ENCODE results near the gene MMP8. TPM values are rescaled to one million over a fixed set of nuclear protein-coding genes. Genes with fewer than 3 reads are reported as not detected.

The MMP8 gene
- total RNA-seq, 1 donor from 2014 or later: not detected

DNA sequence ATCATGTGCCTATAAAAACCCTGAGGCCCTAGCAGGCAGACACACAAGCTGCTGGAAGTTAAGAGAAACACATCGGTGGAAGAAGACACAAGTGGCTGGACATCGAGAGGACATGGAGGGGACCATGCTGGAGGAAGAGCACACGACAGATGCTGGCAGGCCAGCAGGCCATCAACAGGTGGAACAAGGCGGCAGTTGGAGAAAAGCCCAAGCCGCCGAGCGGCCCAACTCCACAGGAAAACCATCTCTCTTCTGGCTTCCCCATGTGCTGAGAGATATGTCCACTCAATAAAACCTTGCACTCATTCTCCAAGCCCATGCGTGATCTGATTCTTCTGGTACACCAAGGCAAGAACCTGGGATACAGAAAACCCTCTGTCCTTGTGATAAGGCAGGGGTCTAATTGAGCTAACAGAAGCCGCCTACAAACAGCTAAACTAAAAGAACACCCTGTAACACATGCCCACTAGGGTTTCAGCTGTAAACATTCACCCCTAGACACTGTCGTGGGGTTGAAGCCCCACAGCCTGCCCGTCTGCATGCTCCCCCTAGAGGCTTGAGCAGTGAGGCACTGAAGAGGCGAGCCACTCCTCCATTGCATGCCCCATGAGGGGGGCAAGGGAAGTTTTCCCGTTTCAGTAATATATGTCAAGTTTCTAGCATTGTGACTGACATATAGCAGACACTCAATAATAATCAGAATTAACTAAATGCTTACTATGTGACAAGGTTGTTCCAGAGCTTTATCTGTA lies 60.6 kb downstream of the MMP8 start:
- Mint-ChIP-seq H3K27ac (no peak overlapping the region), H3K4me1 (no peaks in the 10 kb centered on the region), H3K9me3 (no peaks in the 10 kb centered on the region), H3K36me3 (no peaks in the 10 kb centered on the region), H3K4me3 (no peak overlapping the region), H3K27me3 (ENCODE audit: low read depth) (no peaks in the 10 kb centered on the region)
- no peak for TF ChIP-seq CTCF (IDR thresholded peaks at IDR 0.05; ENCODE audit: unreplicated experiment)
- DNase-seq (ENCODE audit: low spot score in 2 of 2, unreplicated experiment in 2 of 2): no peak

DNA sequence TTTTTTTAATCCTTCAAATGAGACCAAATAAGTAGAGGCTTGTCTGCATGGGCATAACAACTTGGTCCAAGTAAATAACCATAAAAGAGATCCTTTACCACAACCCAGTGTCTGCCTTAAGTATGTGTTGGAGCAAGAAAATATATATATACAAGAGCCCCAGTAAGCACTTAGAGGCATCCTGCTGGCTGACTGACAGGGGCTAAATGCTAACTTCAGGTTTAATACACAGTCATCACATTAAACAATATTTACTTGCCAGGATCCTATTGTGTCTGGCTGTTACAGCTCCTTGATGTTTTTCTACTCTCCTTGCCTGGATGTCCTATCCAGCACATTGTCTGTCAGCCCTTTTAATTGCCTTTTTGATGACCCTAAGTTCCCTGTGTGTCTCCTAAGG lies 62.1 kb downstream of the MMP8 start:
- no peak for DNase-seq (ENCODE audit: low spot score in 2 of 2, unreplicated experiment in 2 of 2)
- no peak for TF ChIP-seq CTCF (IDR thresholded peaks at IDR 0.05; ENCODE audit: unreplicated experiment)
- H3K4me1 Mint-ChIP-seq: no peaks in the 10 kb centered on the region
- no peaks in the 10 kb centered on the region for H3K27me3 Mint-ChIP-seq (ENCODE audit: low read depth)
- no peak overlapping the region for H3K4me3 Mint-ChIP-seq
- H3K27ac Mint-ChIP-seq: no peak overlapping the region
- no peaks in the 10 kb centered on the region for H3K36me3 Mint-ChIP-seq
- H3K9me3 Mint-ChIP-seq: no peaks in the 10 kb centered on the region

Other genes with a start within 250 kb of the MMP8 start
- 0.20 TPM in 1 of 3 replicates, not detected in the others for gene MMP7, start 194.2 kb downstream of the MMP8 start, total RNA-seq
- gene MMP20, start 99.6 kb downstream of the MMP8 start, total RNA-seq: not detected in 3 replicates
- gene MMP27, start 19.2 kb downstream of the MMP8 start, total RNA-seq: not detected in 3 replicates
- gene MMP10, start 55.7 kb upstream of the MMP8 start, total RNA-seq: not detected in 3 replicates
- gene MMP1, start 73.2 kb upstream of the MMP8 start, total RNA-seq: 0.13 to 0.18 TPM in 2 of 3 replicates, not detected in the other
- gene MMP3, start 118.7 kb upstream of the MMP8 start, total RNA-seq: not detected in 3 replicates
- gene MMP12, start 150.0 kb upstream of the MMP8 start, total RNA-seq: not detected in 3 replicates
- not detected in 3 replicates for gene MMP13, start 230.8 kb upstream of the MMP8 start, total RNA-seq

Measured in mesothelial cell of epicardium (in vitro differentiated cells).